GM12891 (cell line): ENCODE measurements around the gene MYORG. TPM values are rescaled to one million over a fixed set of nuclear protein-coding genes. Genes with fewer than 3 reads are reported as not detected.

Source experiments
- DNase-seq: peaks from one replicate; pipeline ENCODE4 v3.0.0; 2011; ENCODE audit warnings: low spot score; ENCODE audit not compliant: insufficient read length
- FAIRE-seq: peaks from 2 replicates; lab custom pipeline; 2011; peaks lifted over from hg19 to GRCh38; lab: Jason Lieb, UNC
- PAX5 ChIP-seq: IDR thresholded peaks from 2 replicates; pipeline ENCODE4 v1.6.1; 2011; ENCODE audit warnings: low read length, moderate library complexity, mild to moderate bottlenecking; ENCODE audit not compliant: insufficient read depth, severe bottlenecking
- POLR2A ChIP-seq: IDR thresholded peaks from 2 replicates; pipeline ENCODE4 v1.6.1; 2011; ENCODE audit warnings: low read depth, low read length, control low read depth
- POLR2AphosphoS5 ChIP-seq: IDR thresholded peaks from 2 replicates; pipeline ENCODE4 v1.6.1; 2011; ENCODE audit warnings: low read depth, low read length, control low read depth
- POU2F2 ChIP-seq: IDR thresholded peaks from 2 replicates; pipeline ENCODE4 v1.6.1; 2011; ENCODE audit warnings: low read depth, mild to moderate bottlenecking, control low read depth, low read length, moderate library complexity
- SPI1 ChIP-seq: IDR thresholded peaks from 2 replicates; pipeline ENCODE4 v1.6.1; 2011; ENCODE audit warnings: low read depth, low read length, control low read depth
- TAF1 ChIP-seq: IDR thresholded peaks from 2 replicates; pipeline ENCODE4 v1.6.1; 2011; ENCODE audit warnings: low read depth, low read length, control low read depth
- polyA plus RNA-seq: library from polyadenylated mRNA; unstranded; fragments of >200 nt; gene quantifications from one replicate; pipeline ENCODE4 v1.2.1, GENCODE V29; 2012; ENCODE audit warnings: low read depth, missing spikeins, inconsistent platforms; ENCODE audit not compliant: missing spikeins

MYORG gene
- polyA plus RNA-seq, result 0.21 TPM

DNA sequence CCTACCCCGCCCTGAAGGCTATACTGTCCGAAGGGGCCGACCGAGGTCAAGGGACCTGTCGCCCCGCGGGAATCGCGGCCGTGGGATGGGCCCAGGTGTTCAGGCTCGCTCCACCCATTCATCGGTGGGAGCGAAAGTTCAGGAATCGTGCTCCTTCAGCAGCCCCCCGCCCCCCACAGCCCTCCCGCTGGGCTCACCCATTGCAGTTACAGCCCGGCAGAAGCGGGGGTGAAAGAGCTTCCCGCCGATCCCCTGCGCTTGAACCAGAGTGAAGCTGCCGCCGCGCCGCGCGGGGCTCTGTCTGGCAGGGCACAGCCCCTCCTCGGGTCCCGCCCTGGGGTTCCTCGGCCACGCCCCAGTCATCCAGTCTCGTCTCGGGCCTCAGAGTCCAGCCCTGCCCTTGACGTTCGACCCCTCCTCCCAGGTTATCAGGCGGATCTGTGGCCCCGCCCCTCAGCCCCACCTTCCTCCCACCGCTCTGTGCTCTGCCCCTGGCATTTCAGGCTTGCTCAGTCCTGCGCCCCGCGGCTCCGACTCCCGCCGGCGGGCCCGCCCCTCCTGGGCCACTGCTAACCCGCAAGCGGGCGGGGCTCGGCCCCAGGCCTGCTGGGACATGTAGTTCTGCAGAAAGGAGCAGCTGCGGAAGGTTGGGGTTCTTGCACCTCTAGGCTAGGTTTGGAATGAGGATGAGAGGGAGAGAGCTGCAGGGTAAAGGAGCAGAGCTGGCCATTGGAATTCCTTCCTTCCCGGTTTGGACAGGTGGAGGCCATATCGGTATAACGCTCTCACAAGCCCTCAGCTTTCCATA is at the start of gene MYORG:
Gene MYORG, minus strand, starts transcription at position 303 of the 808 bp plus-strand sequence. CDS start 3,955 bp downstream, outside the sequence.
- DNase-seq (peak; percentile 97), FAIRE-seq (peak; percentile 98)
- TF ChIP-seq POU2F2, result no peak
- TF ChIP-seq TAF1, result no peak
- TF ChIP-seq PAX5, result no peak
- no peak for TF ChIP-seq POLR2AphosphoS5
- TF ChIP-seq POLR2A, result no peak
- no peak for TF ChIP-seq SPI1

GRCh38 chr9:34419716-34420504 is 43.2 kb upstream of the MYORG start:
- no peak for FAIRE-seq
- TF ChIP-seq PAX5, result no peak
- no peak for TF ChIP-seq TAF1
- no peak for TF ChIP-seq POU2F2
- TF ChIP-seq POLR2A, result no peak
- TF ChIP-seq SPI1, result no peak
- no peak for TF ChIP-seq POLR2AphosphoS5
- DNase-seq, result no peak

- TF ChIP-seq POLR2A, result no peak
- no peak for TF ChIP-seq PAX5
- TF ChIP-seq SPI1, result no peak
- no peak for TF ChIP-seq TAF1
- no peak for TF ChIP-seq POLR2AphosphoS5
- no peak for TF ChIP-seq POU2F2
- no peak for FAIRE-seq
Observed at GRCh38 chr9:34417734-34418133, 41.0 kb upstream of the MYORG start.

GRCh38 chr9:34413231-34413852 is 36.6 kb upstream of the MYORG start:
- TF ChIP-seq POLR2AphosphoS5 (no peak), POLR2A (no peak), SPI1 (no peak), TAF1 (no peak), POU2F2 (no peak), PAX5 (no peak)
- DNase-seq (no peak), FAIRE-seq (no peak)

More at GRCh38 chr9:34417734-34418133, 41.0 kb upstream of the MYORG start:
- no peak for DNase-seq

GRCh38 chr9:34412336-34412735 is 35.6 kb upstream of the MYORG start:
- no peak for TF ChIP-seq SPI1
- no peak for TF ChIP-seq POLR2AphosphoS5
- TF ChIP-seq POU2F2, result no peak
- no peak for TF ChIP-seq POLR2A
- no peak for TF ChIP-seq TAF1
- no peak for TF ChIP-seq PAX5
- FAIRE-seq, result no peak
- no peak for DNase-seq

- TF ChIP-seq SPI1 (no peak), POLR2AphosphoS5 (no peak), PAX5 (no peak), POLR2A (no peak), TAF1 (no peak)
- DNase-seq, result no peak
- FAIRE-seq, result no peak
Observed at GRCh38 chr9:34409154-34409553, 32.5 kb upstream of the MYORG start.

DNA sequence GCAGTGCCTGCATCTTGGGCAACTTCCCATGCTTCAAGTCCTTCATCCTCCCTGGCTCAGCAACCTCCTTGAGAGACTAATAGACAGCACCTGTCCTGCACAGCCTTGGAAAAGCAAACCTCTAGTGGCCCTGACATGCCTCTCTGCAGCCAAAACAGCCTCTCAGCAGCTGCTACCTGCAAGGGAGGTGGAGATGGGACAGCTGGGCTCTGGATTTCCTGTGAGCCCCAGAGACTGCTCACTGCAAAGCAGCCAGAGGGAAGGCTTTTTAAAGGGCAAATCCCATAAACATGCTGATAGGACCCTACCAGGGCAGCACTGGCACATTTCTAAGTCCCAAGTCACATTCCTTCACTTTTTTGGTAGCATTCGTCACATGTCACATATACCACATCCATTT is 31.5 kb upstream of the MYORG start:
- DNase-seq, result no peak
- FAIRE-seq, result no peak
- TF ChIP-seq TAF1, result no peak
- no peak for TF ChIP-seq PAX5
- TF ChIP-seq POLR2A, result no peak
- no peak for TF ChIP-seq POLR2AphosphoS5
- TF ChIP-seq SPI1, result no peak
- no peak for TF ChIP-seq POU2F2

DNA sequence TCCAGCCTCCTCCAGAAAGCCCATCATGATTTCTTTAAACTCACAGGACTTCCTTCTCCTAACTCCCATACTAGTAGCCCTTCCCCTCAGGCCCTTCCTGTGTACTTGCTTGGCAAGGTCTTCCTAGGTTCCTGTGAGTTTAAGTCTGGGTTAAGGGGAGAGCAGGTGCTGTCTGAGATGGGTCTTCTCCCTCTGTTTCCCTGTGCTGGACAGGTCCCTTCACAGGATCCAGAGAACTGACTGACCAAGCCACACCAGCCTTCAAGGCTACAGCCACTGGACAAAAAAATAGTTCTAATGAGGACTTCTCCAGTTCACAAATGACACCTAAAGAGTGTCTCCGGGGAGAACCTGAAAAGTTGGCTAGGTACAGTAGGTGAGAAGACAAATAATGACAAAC is 29.5 kb upstream of the MYORG start:
- no peak for DNase-seq
- FAIRE-seq, result no peak
- TF ChIP-seq TAF1, result no peak
- TF ChIP-seq POLR2A, result no peak
- no peak for TF ChIP-seq PAX5
- TF ChIP-seq POU2F2, result no peak
- no peak for TF ChIP-seq POLR2AphosphoS5
- TF ChIP-seq SPI1, result no peak

DNA sequence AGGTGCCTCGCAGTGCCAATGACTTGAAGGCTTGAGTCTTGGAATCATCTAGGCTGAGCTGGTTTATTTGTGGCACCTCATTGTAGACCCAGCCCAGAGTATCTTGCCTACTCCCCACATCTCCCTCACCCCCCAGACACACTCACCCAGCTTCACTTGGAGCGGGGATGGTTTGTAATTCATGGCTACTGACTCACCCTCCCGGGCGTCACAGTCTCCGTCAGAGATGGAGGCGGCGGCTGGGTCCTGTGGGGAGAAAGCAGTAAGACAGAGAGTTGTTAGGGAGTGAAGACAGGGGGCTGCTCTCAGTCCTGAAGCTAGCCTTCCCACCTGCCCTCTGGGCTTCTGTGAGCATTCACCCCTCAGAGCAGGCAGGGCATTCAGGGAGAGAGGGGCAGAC is 29.0 kb upstream of the MYORG start:
- FAIRE-seq (no peak), DNase-seq (no peak)
- TF ChIP-seq POU2F2 (no peak), PAX5 (no peak), POLR2A (no peak), POLR2AphosphoS5 (no peak), TAF1 (no peak), SPI1 (no peak)
